ENCODE results near the gene SCAMP2.
"Not testable (repeated sequence)": the region's sequence is repeated elsewhere in the genome, so short reads cannot be mapped to it uniquely, and the experiment has no call there.

Gene SCAMP2

GRCh38 chr15:74873036-74873755, at the start of gene SCAMP2:
SCAMP2 (minus strand) TSS chr15:74873365; CDS start chr15:74873255, 110 bp downstream.
- peak within 1 kb of the TSS; percentile 100 for H3K4me3 ChIP-seq
- H3K27me3 ChIP-seq (ENCODE audit: low read depth): no peaks in the 10 kb centered on the region
- DNase-seq (ENCODE audit: low spot score in 2 of 2): peak; percentile 100
- peaks cover 3% of the 10 kb centered on the region for H3K9me3 ChIP-seq
- in situ Hi-C loops (cut with MboI; ENCODE audit: low sequenced_read_pairs): no loop called here
- H3K4me1 ChIP-seq: peaks cover 34% of the 10 kb centered on the region
- H3K36me3 ChIP-seq (replicated peaks): peaks cover 18% of the 10 kb centered on the region

GRCh38 chr15:74920456-74920855, 47.3 kb upstream of the SCAMP2 start:
- Histone ChIP-seq H3K9me3 (no peaks in the 10 kb centered on the region), H3K4me1 (no peaks in the 10 kb centered on the region), H3K27me3 (ENCODE audit: low read depth) (no peaks in the 10 kb centered on the region), H3K36me3 (replicated peaks) (peaks cover 99% of the 10 kb centered on the region), H3K4me3 (no peak overlapping the region)
- in situ Hi-C loops (cut with MboI; ENCODE audit: low sequenced_read_pairs): no loop called here
- no peak for DNase-seq (ENCODE audit: low spot score in 2 of 2)

- Histone ChIP-seq H3K36me3 (replicated peaks) (peaks cover 97% of the 10 kb centered on the region), H3K9me3 (no peaks in the 10 kb centered on the region), H3K27me3 (ENCODE audit: low read depth) (no peaks in the 10 kb centered on the region), H3K4me3 (no peak overlapping the region), H3K4me1 (no peaks in the 10 kb centered on the region)
- in situ Hi-C loops (cut with MboI; ENCODE audit: low sequenced_read_pairs): no loop called here
- DNase-seq (ENCODE audit: low spot score in 2 of 2): no peak
These were observed 44.5 kb upstream of the SCAMP2 start for GRCh38 chr15:74917676-74918075.

GRCh38 chr15:74913799-74914198, 40.6 kb upstream of the SCAMP2 start:
- H3K9me3 ChIP-seq; H3K27me3 ChIP-seq (ENCODE audit: low read depth); H3K4me3 ChIP-seq; H3K4me1 ChIP-seq; in situ Hi-C loops (cut with MboI; ENCODE audit: low sequenced_read_pairs); DNase-seq (ENCODE audit: low spot score in 2 of 2): not testable (repeated sequence)
- H3K36me3 ChIP-seq (replicated peaks): peaks cover 94% of the 10 kb centered on the region

DNA sequence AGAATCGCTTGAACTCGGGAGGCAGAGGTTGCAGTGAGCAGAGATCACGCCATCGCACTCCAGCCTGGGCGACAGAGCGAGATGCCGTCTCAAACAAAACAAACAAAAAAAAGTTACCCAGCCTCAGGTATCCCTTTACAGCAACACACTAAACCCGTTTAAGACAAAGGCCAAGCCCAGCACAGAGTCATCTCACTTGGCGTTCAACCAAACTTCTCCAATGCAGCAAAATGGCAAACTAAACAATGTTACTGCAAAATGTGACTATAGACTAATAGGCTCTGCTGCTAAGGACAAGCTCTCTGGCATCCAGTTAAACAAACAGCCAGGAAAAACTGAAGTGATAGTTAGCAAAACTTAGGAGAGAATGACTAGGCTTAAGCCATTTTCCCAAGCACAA, 39.9 kb upstream of the SCAMP2 start:
- Histone ChIP-seq H3K4me1 (no peaks in the 10 kb centered on the region), H3K4me3 (no peak overlapping the region), H3K9me3 (no peaks in the 10 kb centered on the region), H3K36me3 (replicated peaks) (peaks cover 91% of the 10 kb centered on the region), H3K27me3 (ENCODE audit: low read depth) (no peaks in the 10 kb centered on the region)
- in situ Hi-C loops (cut with MboI; ENCODE audit: low sequenced_read_pairs): no loop called here
- no peak for DNase-seq (ENCODE audit: low spot score in 2 of 2)

- Histone ChIP-seq H3K36me3 (replicated peaks) (peaks cover 76% of the 10 kb centered on the region), H3K9me3 (no peaks in the 10 kb centered on the region), H3K4me3 (no peak overlapping the region), H3K4me1 (peaks cover 14% of the 10 kb centered on the region), H3K27me3 (ENCODE audit: low read depth) (no peaks in the 10 kb centered on the region)
- in situ Hi-C loops (cut with MboI; ENCODE audit: low sequenced_read_pairs): no loop called here
- no peak for DNase-seq (ENCODE audit: low spot score in 2 of 2)
These were observed 35.5 kb upstream of the SCAMP2 start for GRCh38 chr15:74908635-74909034.

DNA sequence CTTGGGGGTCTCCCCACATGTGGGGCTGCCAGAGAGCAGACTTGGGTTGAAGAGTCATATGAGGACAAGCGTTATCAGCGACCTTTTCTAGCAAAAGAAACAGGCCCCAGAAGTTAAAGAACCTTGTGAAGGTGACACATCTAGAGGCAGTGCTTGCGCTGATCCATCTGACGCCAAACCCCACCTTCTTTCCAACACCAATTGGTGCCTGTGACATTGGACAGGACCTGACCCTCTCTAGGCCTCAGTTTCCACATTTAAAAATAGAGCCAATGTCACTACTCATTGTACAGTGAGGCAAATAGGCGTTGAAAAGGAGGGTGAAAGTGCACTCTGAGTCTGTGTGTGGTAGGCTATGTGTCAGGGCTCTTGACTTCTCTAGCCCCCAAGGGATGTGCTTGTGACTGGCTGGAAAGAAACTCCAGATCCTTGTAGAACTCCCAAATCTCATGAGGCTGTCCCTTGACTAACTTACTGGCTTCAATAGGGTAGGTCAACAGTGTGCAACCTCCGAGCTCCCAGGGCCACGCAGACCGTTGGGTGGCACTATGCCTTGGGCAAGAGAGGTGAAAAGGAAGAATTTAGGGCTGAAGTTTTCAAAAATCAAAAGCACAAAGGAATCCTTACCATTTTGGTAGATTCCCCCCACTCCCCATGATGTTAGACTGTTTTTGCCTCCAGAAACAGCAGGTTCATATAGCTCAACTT, 34.2 kb upstream of the SCAMP2 start:
- H3K4me3 ChIP-seq: peak overlapping the region; percentile 86
- H3K9me3 ChIP-seq: no peaks in the 10 kb centered on the region
- in situ Hi-C loops (cut with MboI; ENCODE audit: low sequenced_read_pairs): no loop called here
- no peaks in the 10 kb centered on the region for H3K27me3 ChIP-seq (ENCODE audit: low read depth)
- H3K36me3 ChIP-seq (replicated peaks): peaks cover 75% of the 10 kb centered on the region
- peaks cover 14% of the 10 kb centered on the region for H3K4me1 ChIP-seq
- no peak for DNase-seq (ENCODE audit: low spot score in 2 of 2)

- in situ Hi-C loops (cut with MboI; ENCODE audit: low sequenced_read_pairs): no loop called here
- DNase-seq (ENCODE audit: low spot score in 2 of 2): peak; percentile 97 to 98
- H3K36me3 ChIP-seq (replicated peaks): peaks cover 75% of the 10 kb centered on the region
- peak within 1 kb of the TSS; percentile 86 for H3K4me3 ChIP-seq
- H3K4me1 ChIP-seq: peaks cover 14% of the 10 kb centered on the region
- no peaks in the 10 kb centered on the region for H3K9me3 ChIP-seq
- H3K27me3 ChIP-seq (ENCODE audit: low read depth): no peaks in the 10 kb centered on the region
These were observed 33.4 kb upstream of the SCAMP2 start, which contains the start of gene FAM219B for GRCh38 chr15:74906450-74907162. FAM219B (minus strand) TSS chr15:74906851; CDS start chr15:74906800, 51 bp downstream.

GRCh38 chr15:74906067-74906449, 32.9 kb upstream of the SCAMP2 start:
- Histone ChIP-seq H3K27me3 (ENCODE audit: low read depth) (no peaks in the 10 kb centered on the region), H3K9me3 (no peaks in the 10 kb centered on the region), H3K36me3 (replicated peaks) (peaks cover 75% of the 10 kb centered on the region), H3K4me3 (peak overlapping the region; percentile 86), H3K4me1 (peaks cover 16% of the 10 kb centered on the region)
- in situ Hi-C loops (cut with MboI; ENCODE audit: low sequenced_read_pairs): no loop called here
- DNase-seq (ENCODE audit: low spot score in 2 of 2): peak; percentile 79 to 80

DNA sequence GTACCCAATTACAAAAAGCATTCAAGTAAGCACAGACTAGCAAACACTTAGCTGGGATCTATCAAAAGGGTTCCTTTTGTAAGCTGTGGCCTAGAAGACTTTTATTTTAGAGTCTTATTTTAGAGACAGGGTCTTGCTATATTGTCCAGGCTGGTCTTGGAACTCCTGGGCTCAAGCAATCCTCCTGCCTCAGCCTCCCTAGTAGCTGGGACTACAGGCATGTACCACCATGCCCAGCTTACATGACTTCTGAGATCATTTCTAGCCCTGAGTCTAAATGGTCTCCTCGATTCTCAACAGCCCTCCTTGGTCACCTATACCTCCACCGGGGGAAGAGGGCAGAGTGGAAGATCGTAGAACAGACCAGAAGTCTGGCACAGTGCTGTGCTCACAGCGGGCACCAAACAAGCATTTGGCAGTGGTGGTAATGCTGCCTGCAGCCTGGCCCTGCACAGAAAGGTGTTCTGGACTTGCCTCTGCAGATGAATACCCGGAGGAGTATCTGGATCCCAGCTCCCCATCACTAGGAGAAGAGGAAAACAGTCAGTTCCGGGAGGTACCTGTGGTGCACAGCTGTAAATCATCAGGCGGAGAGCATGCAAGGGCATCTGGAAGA, 31.1 kb upstream of the SCAMP2 start:
- peaks cover 76% of the 10 kb centered on the region for H3K36me3 ChIP-seq (replicated peaks)

GRCh38 chr15:74903676-74904075, 30.5 kb upstream of the SCAMP2 start:
- Histone ChIP-seq H3K27me3 (ENCODE audit: low read depth) (no peaks in the 10 kb centered on the region), H3K4me1 (peaks cover 16% of the 10 kb centered on the region), H3K4me3 (no peak overlapping the region), H3K9me3 (no peaks in the 10 kb centered on the region), H3K36me3 (replicated peaks) (peaks cover 78% of the 10 kb centered on the region)
- DNase-seq (ENCODE audit: low spot score in 2 of 2): no peak
- in situ Hi-C loops (cut with MboI; ENCODE audit: low sequenced_read_pairs): no loop called here

More for the DNA sequence above, 31.1 kb upstream of the SCAMP2 start:
- DNase-seq (ENCODE audit: low spot score in 2 of 2): no peak
- peaks cover 16% of the 10 kb centered on the region for H3K4me1 ChIP-seq
- H3K27me3 ChIP-seq (ENCODE audit: low read depth): no peaks in the 10 kb centered on the region
- in situ Hi-C loops (cut with MboI; ENCODE audit: low sequenced_read_pairs): no loop called here
- H3K9me3 ChIP-seq: no peaks in the 10 kb centered on the region
- no peak overlapping the region for H3K4me3 ChIP-seq

DNA sequence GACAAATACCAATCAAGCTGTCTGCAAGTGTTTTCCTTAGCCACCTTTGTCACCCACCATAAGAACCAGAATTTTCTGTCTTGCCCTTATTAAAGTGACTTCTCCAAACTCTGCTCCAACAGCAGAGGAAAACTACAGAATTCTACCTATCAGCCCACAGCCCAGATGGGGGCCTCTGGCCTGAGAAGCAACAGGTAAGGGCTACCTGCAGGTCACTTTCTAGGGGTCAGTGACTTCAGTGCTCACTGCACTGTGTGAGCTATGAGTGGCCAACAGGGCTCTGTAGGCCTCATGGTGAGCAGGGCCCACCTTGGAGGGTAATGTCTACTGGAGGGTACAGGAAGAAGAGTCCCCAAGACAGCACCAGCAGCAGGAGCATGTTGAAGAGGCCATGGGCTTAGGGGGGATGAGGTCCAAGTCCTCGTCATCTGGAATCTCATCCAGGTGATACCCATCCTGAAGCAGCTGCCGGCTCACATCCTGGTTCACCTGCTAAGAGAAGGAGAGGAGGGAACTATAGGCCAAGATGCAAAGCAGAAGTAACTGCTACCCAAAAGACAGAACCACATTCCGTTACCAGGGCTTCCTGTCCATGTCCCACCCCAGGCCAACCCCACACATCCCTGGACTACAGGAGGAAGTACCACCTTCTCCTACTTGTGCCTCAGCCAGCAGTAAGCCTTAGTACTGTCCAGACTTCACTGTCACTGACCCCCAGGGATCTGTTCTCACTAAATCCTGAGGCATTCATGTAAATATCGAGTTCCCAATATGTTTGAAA, 29.3 kb upstream of the SCAMP2 start:
- in situ Hi-C loops (cut with MboI; ENCODE audit: low sequenced_read_pairs): no loop called here
- Histone ChIP-seq H3K9me3 (no peaks in the 10 kb centered on the region), H3K36me3 (replicated peaks) (peaks cover 82% of the 10 kb centered on the region)

DNA sequence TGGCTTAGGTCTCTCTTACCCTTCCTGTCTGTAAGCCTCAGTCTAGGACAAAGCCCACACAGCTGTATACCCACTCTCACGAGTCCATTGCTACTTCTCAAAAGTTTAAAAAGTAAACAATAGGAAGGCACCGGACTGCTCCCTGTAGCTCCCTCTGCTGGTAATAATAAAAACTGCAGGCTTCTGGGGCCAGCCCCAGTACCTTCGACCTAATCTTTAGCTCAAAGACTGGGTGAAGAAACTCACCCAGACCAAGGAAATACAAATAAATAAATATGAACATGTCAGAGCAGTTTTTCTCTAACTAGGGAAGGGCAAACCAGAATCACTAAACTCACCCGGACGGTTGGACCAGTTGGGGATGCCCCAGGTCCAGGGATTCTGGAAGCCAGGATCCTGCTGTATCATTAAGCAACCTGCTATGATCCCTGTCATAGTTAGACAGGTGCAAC, 28.5 kb upstream of the SCAMP2 start:
- H3K4me1 ChIP-seq: peaks cover 7% of the 10 kb centered on the region
- H3K9me3 ChIP-seq: no peaks in the 10 kb centered on the region
- H3K27me3 ChIP-seq (ENCODE audit: low read depth): no peaks in the 10 kb centered on the region
- H3K4me3 ChIP-seq: no peak overlapping the region
- DNase-seq (ENCODE audit: low spot score in 2 of 2): peak; percentile 87 to 88
- peaks cover 83% of the 10 kb centered on the region for H3K36me3 ChIP-seq (replicated peaks)
- in situ Hi-C loops (cut with MboI; ENCODE audit: low sequenced_read_pairs): no loop called here

More for the DNA sequence above, 29.3 kb upstream of the SCAMP2 start:
- Histone ChIP-seq H3K27me3 (ENCODE audit: low read depth) (no peaks in the 10 kb centered on the region), H3K4me3 (no peak overlapping the region), H3K4me1 (peaks cover 14% of the 10 kb centered on the region)
- no peak for DNase-seq (ENCODE audit: low spot score in 2 of 2)

Data from HAP-1 (cell line).